ENCODE data around the gene PSD.
A peak's percentile ranks its signal among the peaks of the same experiment; 100 is the strongest.
"Not testable (repeated sequence)": the region's sequence is repeated elsewhere in the genome, so short reads cannot be mapped to it uniquely, and the experiment has no call there.

Gene PSD

GRCh38 chr10:102418622-102419268 lies at the start of gene PSD:
PSD (minus strand) TSS chr10:102418785; CDS start chr10:102417038, 1,747 bp downstream.
- no peak for DNase-seq (ENCODE audit: low spot score)

GRCh38 chr10:102467971-102468438 lies 49.4 kb upstream of the PSD start:
- DNase-seq (ENCODE audit: low spot score) = no peak

- no peak for DNase-seq (ENCODE audit: low spot score)
Observed at GRCh38 chr10:102467318-102467717, 48.7 kb upstream of the PSD start.

- DNase-seq (ENCODE audit: low spot score) = no peak
Observed at GRCh38 chr10:102465466-102465865, 46.9 kb upstream of the PSD start.

GRCh38 chr10:102463983-102464382 lies 45.4 kb upstream of the PSD start:
- no peak for DNase-seq (ENCODE audit: low spot score)

- DNase-seq (ENCODE audit: low spot score) = no peak
Observed at GRCh38 chr10:102462512-102463054, 44.0 kb upstream of the PSD start.

GRCh38 chr10:102461187-102462054 lies 42.8 kb upstream of the PSD start:
- peak; percentile 92 for DNase-seq (ENCODE audit: low spot score)

- no peak for DNase-seq (ENCODE audit: low spot score)
Observed at GRCh38 chr10:102460836-102461186, 42.2 kb upstream of the PSD start.

- no peak for DNase-seq (ENCODE audit: low spot score)
Observed at GRCh38 chr10:102458656-102459055, 40.1 kb upstream of the PSD start.

GRCh38 chr10:102457591-102458150 lies 39.1 kb upstream of the PSD start:
- DNase-seq (ENCODE audit: low spot score) = no peak

- no peak for DNase-seq (ENCODE audit: low spot score)
Observed at GRCh38 chr10:102455893-102456471, 37.4 kb upstream of the PSD start.

GRCh38 chr10:102454662-102455487 lies 36.3 kb upstream of the PSD start:
- DNase-seq (ENCODE audit: low spot score) = not testable (repeated sequence)

- DNase-seq (ENCODE audit: low spot score) = no peak
Observed at GRCh38 chr10:102453502-102453901, 34.9 kb upstream of the PSD start.

GRCh38 chr10:102452672-102453340 lies 34.2 kb upstream of the PSD start:
- DNase-seq (ENCODE audit: low spot score) = peak; percentile 59

- no peak for DNase-seq (ENCODE audit: low spot score)
Observed at GRCh38 chr10:102451105-102451969, 32.8 kb upstream of the PSD start, which contains the start of gene C10orf95. C10orf95 (minus strand) TSS chr10:102451543; CDS start chr10:102451093, 450 bp downstream.

- peak; percentile 91 for DNase-seq (ENCODE audit: low spot score)
Observed at GRCh38 chr10:102450374-102451104, 32.0 kb upstream of the PSD start.

- no peak for DNase-seq (ENCODE audit: low spot score)
Observed at GRCh38 chr10:102450124-102450373, 31.5 kb upstream of the PSD start.

- peak; percentile 89 for DNase-seq (ENCODE audit: low spot score)
Observed at GRCh38 chr10:102449321-102450123, 30.9 kb upstream of the PSD start.
